ENCODE data around the gene TBC1D7.

DNA sequence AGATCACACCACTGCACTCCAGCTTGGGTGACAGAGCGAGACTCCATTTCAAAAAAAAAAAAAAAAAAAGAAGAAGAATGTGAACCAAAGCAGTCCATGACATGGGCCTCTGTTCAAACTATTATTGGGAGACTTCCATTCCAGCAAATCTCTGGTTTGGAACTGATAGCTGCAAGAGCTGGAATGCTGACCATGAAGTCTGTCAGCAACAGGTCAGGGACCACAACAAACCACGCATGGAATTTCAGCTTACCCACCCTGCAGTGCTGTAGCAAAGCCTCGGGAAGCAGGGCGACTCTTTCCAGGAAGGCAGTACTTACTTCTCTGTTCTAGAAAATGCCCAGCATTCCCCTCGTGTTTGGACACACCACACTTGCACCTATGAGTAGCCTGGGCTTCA is 34.1 kb upstream of the TBC1D7 start:
- TF ChIP-seq RAD21 (conservative IDR thresholded peaks at IDR 0.05) (no peak), CTCF (IDR thresholded peaks at IDR 0.05; ENCODE audit: poor library complexity, severe bottlenecking) (no peak), POLR2AphosphoS5 (IDR thresholded peaks at IDR 0.05) (no peak), EZH2 (IDR thresholded peaks at IDR 0.05; ENCODE audit: borderline replicate concordance, insufficient read depth, low read length, poor library complexity, severe bottlenecking) (no peak), TAF1 (IDR thresholded peaks at IDR 0.05; ENCODE audit: low read depth) (no peak), SMC3 (conservative IDR thresholded peaks at IDR 0.05; ENCODE audit: poor library complexity) (no peak), EP300 (conservative IDR thresholded peaks at IDR 0.05; ENCODE audit: poor library complexity, severe bottlenecking) (no peak)
- TF ChIP-seq, protein P1, sequence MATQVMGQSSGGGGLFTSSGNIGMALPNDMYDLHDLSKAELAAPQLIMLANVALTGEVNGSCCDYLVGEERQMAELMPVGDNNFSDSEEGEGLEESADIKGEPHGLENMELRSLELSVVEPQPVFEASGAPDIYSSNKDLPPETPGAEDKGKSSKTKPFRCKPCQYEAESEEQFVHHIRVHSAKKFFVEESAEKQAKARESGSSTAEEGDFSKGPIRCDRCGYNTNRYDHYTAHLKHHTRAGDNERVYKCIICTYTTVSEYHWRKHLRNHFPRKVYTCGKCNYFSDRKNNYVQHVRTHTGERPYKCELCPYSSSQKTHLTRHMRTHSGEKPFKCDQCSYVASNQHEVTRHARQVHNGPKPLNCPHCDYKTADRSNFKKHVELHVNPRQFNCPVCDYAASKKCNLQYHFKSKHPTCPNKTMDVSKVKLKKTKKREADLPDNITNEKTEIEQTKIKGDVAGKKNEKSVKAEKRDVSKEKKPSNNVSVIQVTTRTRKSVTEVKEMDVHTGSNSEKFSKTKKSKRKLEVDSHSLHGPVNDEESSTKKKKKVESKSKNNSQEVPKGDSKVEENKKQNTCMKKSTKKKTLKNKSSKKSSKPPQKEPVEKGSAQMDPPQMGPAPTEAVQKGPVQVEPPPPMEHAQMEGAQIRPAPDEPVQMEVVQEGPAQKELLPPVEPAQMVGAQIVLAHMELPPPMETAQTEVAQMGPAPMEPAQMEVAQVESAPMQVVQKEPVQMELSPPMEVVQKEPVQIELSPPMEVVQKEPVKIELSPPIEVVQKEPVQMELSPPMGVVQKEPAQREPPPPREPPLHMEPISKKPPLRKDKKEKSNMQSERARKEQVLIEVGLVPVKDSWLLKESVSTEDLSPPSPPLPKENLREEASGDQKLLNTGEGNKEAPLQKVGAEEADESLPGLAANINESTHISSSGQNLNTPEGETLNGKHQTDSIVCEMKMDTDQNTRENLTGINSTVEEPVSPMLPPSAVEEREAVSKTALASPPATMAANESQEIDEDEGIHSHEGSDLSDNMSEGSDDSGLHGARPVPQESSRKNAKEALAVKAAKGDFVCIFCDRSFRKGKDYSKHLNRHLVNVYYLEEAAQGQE (IDR thresholded peaks at IDR 0.05; ENCODE audit: borderline replicate concordance), result no peak
